Stimulated activated CD4-positive, alpha-beta T cell treated with anti-CD3 and anti-CD28 coated beads, Interleukin-2, amount 100 ng/mL, for 4 hours (primary cell): Measurements from ENCODE around the gene NUP214.
"Not testable (repeated sequence)": the region's sequence is repeated elsewhere in the genome, so short reads cannot be mapped to it uniquely, and the experiment has no call there.

Source experiments
- DNase-seq: peaks from one replicate; pipeline ENCODE4 v3.0.0-alpha.2; 2020; ENCODE audit warnings: low read depth

NUP214 gene

GRCh38 chr9:131116281-131117120 is 8.9 kb upstream of the NUP214 start:
- no peak for DNase-seq

- DNase-seq, result no peak
Observed at GRCh38 chr9:131117121-131117761, 8.1 kb upstream of the NUP214 start.

- DNase-seq, result no peak
Observed at GRCh38 chr9:131117762-131118145, 7.6 kb upstream of the NUP214 start.

GRCh38 chr9:131119600-131119999 is 5.8 kb upstream of the NUP214 start:
- no peak for DNase-seq

- no peak for DNase-seq
Observed at GRCh38 chr9:131120620-131121228, 4.7 kb upstream of the NUP214 start.

- no peak for DNase-seq
Observed at GRCh38 chr9:131121346-131121745, 4.0 kb upstream of the NUP214 start.

- DNase-seq, result no peak
Observed at GRCh38 chr9:131122158-131122557, 3.2 kb upstream of the NUP214 start.

GRCh38 chr9:131125038-131125287 is 423 bp upstream of the NUP214 start:
- no peak for DNase-seq

- DNase-seq, result no peak
Observed at GRCh38 chr9:131126059-131126426, 657 bp downstream of the NUP214 start.

GRCh38 chr9:131129183-131129582 is 3.8 kb downstream of the NUP214 start:
- DNase-seq, result no peak

- DNase-seq, result no peak
Observed at GRCh38 chr9:131138676-131139075, 13.3 kb downstream of the NUP214 start.

GRCh38 chr9:131140112-131140511 is 14.7 kb downstream of the NUP214 start:
- DNase-seq, result no peak

GRCh38 chr9:131140550-131140949 is 15.2 kb downstream of the NUP214 start:
- no peak for DNase-seq

- no peak for DNase-seq
Observed at GRCh38 chr9:131142160-131142559, 16.8 kb downstream of the NUP214 start.

- DNase-seq, result no peak
Observed at GRCh38 chr9:131144201-131144600, 18.8 kb downstream of the NUP214 start.

- DNase-seq, result no peak
Observed at GRCh38 chr9:131145245-131145644, 19.9 kb downstream of the NUP214 start.

- DNase-seq, result no peak
Observed at GRCh38 chr9:131146186-131146585, 20.8 kb downstream of the NUP214 start.

- DNase-seq, result no peak
Observed at GRCh38 chr9:131148276-131148675, 22.9 kb downstream of the NUP214 start.

- DNase-seq, result no peak
Observed at GRCh38 chr9:131148966-131149687, 23.7 kb downstream of the NUP214 start.

GRCh38 chr9:131149688-131150053 is 24.3 kb downstream of the NUP214 start:
- no peak for DNase-seq

- no peak for DNase-seq
Observed at GRCh38 chr9:131153595-131153994, 28.2 kb downstream of the NUP214 start.

- DNase-seq, result not testable (repeated sequence)
Observed at GRCh38 chr9:131158673-131159072, 33.3 kb downstream of the NUP214 start.
